ENCODE results near the gene PLXNA2. TPM values are rescaled to one million over a fixed set of nuclear protein-coding genes. Genes with fewer than 3 reads are reported as not detected.

Gene PLXNA2
- polyA plus RNA-seq (2012; ENCODE audit: insufficient read depth, insufficient read length, low read depth) = 11.4 TPM

- H3K4me1 ChIP-seq = peaks cover 26% of the 10 kb centered on the region
- DNase-seq = peak; percentile 89
Observed at GRCh38 chr1:208243967-208244916, at the start of gene PLXNA2. Gene PLXNA2 (minus strand): TSS chr1:208244384. CDS start chr1:208217922, 26,462 bp downstream.

GRCh38 chr1:208292908-208293307, 48.7 kb upstream of the PLXNA2 start:
- no peak for DNase-seq
- H3K4me3 ChIP-seq (ENCODE audit: low read depth, low read length) = no peak overlapping the region
- no peaks in the 10 kb centered on the region for H3K36me3 ChIP-seq
- H3K27me3 ChIP-seq = no peaks in the 10 kb centered on the region
- no peak for TF ChIP-seq CTCF (IDR thresholded peaks at IDR 0.05; ENCODE audit: low read depth, low read length)
- H3K9me3 ChIP-seq = no peaks in the 10 kb centered on the region
- no peaks in the 10 kb centered on the region; the same call in 1 of the 2 replicates for H3K4me1 ChIP-seq

More at GRCh38 chr1:208243967-208244916, at the start of gene PLXNA2:
- no peaks in the 10 kb centered on the region for H3K36me3 ChIP-seq
- peak within 1 kb of the TSS; percentile 84 for H3K4me3 ChIP-seq (ENCODE audit: low read depth, low read length)
- no peak for TF ChIP-seq CTCF (IDR thresholded peaks at IDR 0.05; ENCODE audit: low read depth, low read length)
- no peaks in the 10 kb centered on the region for H3K27me3 ChIP-seq
- no peaks in the 10 kb centered on the region for H3K9me3 ChIP-seq

- Histone ChIP-seq H3K9me3 (no peaks in the 10 kb centered on the region), H3K4me3 (ENCODE audit: low read depth, low read length) (no peak overlapping the region), H3K27me3 (no peaks in the 10 kb centered on the region), H3K4me1 (no peaks in the 10 kb centered on the region; the same call in 1 of the 2 replicates), H3K36me3 (no peaks in the 10 kb centered on the region)
- no peak for DNase-seq
- no peak for TF ChIP-seq CTCF (IDR thresholded peaks at IDR 0.05; ENCODE audit: low read depth, low read length)
Observed at GRCh38 chr1:208291923-208292711, 47.9 kb upstream of the PLXNA2 start.

- H3K9me3 ChIP-seq = no peaks in the 10 kb centered on the region
- no peak for TF ChIP-seq CTCF (IDR thresholded peaks at IDR 0.05; ENCODE audit: low read depth, low read length)
- H3K4me1 ChIP-seq = no peaks in the 10 kb centered on the region; the same call in 1 of the 2 replicates
- no peaks in the 10 kb centered on the region for H3K36me3 ChIP-seq
- no peak for DNase-seq
- no peaks in the 10 kb centered on the region for H3K27me3 ChIP-seq
- no peak overlapping the region for H3K4me3 ChIP-seq (ENCODE audit: low read depth, low read length)
Observed at GRCh38 chr1:208291129-208291528, 46.9 kb upstream of the PLXNA2 start.

GRCh38 chr1:208289716-208290115, 45.5 kb upstream of the PLXNA2 start:
- H3K4me1 ChIP-seq = no peaks in the 10 kb centered on the region; the same call in 1 of the 2 replicates
- DNase-seq = no peak
- H3K36me3 ChIP-seq = no peaks in the 10 kb centered on the region
- no peak for TF ChIP-seq CTCF (IDR thresholded peaks at IDR 0.05; ENCODE audit: low read depth, low read length)
- no peaks in the 10 kb centered on the region for H3K9me3 ChIP-seq
- H3K27me3 ChIP-seq = no peaks in the 10 kb centered on the region
- H3K4me3 ChIP-seq (ENCODE audit: low read depth, low read length) = no peak overlapping the region

Measured in BE2C (cell line).